B cell (primary cell): ENCODE measurements around the gene DCPS.

Source experiments
- CTCF ChIP-seq: fragments of 200-600 bp; IDR thresholded peaks from one replicate; pipeline ENCODE4 v1.8.0; 2022; ENCODE audit warnings: antibody characterized with exemption, mild to moderate bottlenecking
- EZH2 ChIP-seq: IDR thresholded peaks from 2 replicates; pipeline ENCODE4 v1.6.1; 2012; ENCODE audit warnings: borderline replicate concordance, low read depth, mild to moderate bottlenecking, moderate library complexity, low read length; ENCODE audit not compliant: insufficient read depth, poor library complexity, severe bottlenecking

- TF ChIP-seq CTCF, result no peak
- TF ChIP-seq EZH2, result no peak
Observed at GRCh38 chr11:126268361-126268707, 35.5 kb upstream of the DCPS start.
